Suprapubic skin (tissue), 3 donors: ENCODE data around the gene MDFIC.

ENCODE experiments used
- CTCF ChIP-seq, 2 donors: fragments of 200-600 bp in 1 of 2; fragments of 450-650 bp in 1 of 2; sonication (generic) in 1 of 2; IDR thresholded peaks; one replicate each; pipeline ENCODE4 v1.5.1; 2016 to 2019; ENCODE audit warnings: antibody characterized with exemption in 2 of 2, mild to moderate bottlenecking in 1 of 2, moderate library complexity in 1 of 2
- POLR2AphosphoS5 ChIP-seq, 3 donors: sonication (generic); formaldehyde crosslinking; IDR thresholded peaks; one replicate each; pipeline ENCODE4 v1.6.1; 2017; ENCODE audit warnings: antibody characterized with exemption in 3 of 3

- no peak for TF ChIP-seq POLR2AphosphoS5 (IDR thresholded peaks at IDR 0.05)
- TF ChIP-seq CTCF (IDR thresholded peaks at IDR 0.05) = no peak
These were observed 18.8 kb upstream of the MDFIC start for GRCh38 chr7:114903131-114903530.
